HG03066 (cell line): ENCODE measurements around the gene SPATA31D4.
"Not testable (repeated sequence)": the region's sequence is repeated elsewhere in the genome, so short reads cannot be mapped to it uniquely, and the experiment has no call there.

Experiments used
- ATAC-seq: cut with Tn5 transposase; IDR thresholded peaks from one replicate; pipeline ENCODE4 v1.9.1; 2021; ENCODE audit warnings: low read depth; ENCODE audit not compliant: unreplicated experiment

Gene SPATA31D4

DNA sequence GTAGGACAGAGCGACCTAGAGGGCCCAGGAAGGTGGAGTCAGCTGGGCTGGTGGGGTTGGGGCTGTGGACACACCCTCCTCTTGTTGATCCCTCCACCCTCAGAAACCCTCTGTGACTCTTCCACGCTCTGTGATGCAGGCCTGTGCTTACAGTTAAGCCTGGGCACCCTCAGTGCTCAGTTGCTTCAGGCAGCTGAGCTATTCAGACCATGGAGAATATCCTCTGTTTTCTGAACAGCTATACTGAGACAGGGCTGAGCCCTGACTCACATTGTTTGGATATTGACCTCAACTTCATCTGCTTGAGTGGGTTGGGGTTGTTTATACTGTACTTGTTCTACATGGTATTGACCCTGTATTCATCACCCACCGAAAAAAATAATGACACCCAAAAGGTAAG lies at the start of gene SPATA31D4:
TSS of gene SPATA31D4 (plus strand) at position 124 of the 400 bp plus-strand sequence. CDS start at position 210, 86 bp downstream.
- not testable (repeated sequence) for ATAC-seq

DNA sequence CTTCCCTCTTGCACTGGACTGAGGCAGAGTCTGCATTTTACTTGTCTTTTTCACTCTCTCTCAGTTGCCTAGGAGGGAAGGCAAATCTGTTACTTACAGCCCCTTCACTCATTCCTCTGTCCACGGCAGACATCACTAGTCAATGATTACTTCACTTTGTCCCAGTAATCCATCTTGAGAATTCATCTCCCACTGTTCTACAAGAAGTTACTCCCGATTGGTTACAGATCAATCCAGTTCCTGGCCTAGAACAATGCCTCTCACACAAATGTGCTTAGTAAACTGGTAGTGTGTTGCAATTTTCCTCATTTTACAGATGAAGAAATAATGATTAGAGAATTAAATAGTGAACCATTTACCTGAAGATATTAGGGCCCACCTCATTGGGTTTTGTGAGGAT lies 49.7 kb upstream of the SPATA31D4 start:
- ATAC-seq = no peak

GRCh38 chr9:81879501-81879916 lies 48.7 kb upstream of the SPATA31D4 start:
- ATAC-seq = no peak

- ATAC-seq = no peak
These were observed 42.6 kb upstream of the SPATA31D4 start for GRCh38 chr9:81885602-81886001.

DNA sequence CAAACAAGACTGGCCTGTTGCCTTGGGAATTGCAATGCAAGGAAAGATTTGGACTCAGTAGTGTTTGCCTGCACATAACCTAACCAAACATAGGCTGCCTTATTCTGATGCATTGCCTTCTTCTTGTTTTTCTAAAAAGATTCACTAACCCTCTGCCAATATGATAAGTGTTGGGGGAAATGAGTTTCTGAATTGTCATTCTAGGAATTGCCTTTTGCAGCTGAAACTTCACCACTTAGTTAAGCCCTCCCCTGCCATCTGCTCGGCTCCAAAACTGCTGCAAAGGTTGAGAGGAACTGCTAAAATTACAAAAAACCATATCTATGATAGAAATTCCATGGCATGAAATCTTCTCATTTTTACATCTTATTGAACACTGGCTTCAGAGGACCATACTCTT lies 41.6 kb upstream of the SPATA31D4 start:
- no peak for ATAC-seq

GRCh38 chr9:81890104-81890503 lies 38.1 kb upstream of the SPATA31D4 start:
- ATAC-seq = no peak

DNA sequence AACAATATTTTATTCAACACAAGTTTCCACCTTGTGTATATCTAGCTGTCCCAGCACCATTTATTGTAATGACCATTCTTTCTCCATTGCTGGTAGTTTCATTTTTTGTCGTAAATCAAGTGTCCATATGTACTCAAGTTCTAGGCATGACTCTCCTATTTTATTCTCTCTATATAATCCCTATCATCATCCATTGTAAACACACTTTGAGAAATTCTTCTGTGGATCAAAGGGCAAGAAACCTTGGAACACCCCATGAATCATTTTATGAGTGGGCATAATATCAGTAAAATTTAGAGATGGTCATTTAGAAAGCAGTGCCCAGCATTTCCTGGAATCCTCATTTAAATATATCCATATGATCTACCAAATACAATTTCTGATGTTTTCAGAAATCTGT lies 35.8 kb upstream of the SPATA31D4 start:
- ATAC-seq = no peak

- no peak for ATAC-seq
These were observed 34.3 kb upstream of the SPATA31D4 start for GRCh38 chr9:81893929-81894328.

DNA sequence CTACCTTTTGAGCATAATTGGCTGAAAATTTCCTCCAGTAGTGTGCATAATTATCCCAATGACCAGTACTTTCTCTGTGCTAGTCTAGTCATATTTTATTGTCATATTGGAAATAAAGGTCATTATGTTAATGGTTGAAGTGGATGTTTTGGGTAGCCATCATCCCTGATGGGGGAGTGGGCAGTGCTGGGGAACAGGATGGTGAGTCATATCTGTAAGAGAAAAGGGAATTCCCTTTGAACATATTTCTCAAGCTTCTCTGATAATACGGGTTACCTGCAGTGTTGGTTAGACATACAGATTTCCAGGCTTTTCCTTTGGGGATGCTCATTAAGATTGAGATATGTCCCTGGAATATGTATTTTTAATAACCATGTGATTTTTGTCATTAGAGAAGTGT lies 33.3 kb upstream of the SPATA31D4 start:
- no peak for ATAC-seq

DNA sequence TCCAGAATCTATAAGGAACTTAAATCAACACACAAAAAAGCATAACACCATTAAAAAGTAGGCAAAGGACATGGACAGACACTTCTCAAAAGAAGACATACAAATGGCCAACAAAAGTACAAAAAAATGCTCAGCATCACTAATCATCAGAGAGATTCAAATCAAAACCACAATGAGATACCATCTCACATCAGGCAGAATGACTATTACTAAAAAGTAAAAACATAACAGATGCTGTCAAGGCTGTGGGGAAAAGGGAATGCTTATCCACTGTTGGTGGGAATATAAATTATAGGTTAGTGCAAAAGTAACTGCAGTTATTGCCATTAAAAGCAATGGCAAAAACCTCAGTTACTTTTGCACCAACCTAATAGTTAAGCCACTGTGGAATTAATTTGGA lies 32.2 kb upstream of the SPATA31D4 start:
- no peak for ATAC-seq

- no peak for ATAC-seq
These were observed 29.4 kb upstream of the SPATA31D4 start for GRCh38 chr9:81898851-81899250.

DNA sequence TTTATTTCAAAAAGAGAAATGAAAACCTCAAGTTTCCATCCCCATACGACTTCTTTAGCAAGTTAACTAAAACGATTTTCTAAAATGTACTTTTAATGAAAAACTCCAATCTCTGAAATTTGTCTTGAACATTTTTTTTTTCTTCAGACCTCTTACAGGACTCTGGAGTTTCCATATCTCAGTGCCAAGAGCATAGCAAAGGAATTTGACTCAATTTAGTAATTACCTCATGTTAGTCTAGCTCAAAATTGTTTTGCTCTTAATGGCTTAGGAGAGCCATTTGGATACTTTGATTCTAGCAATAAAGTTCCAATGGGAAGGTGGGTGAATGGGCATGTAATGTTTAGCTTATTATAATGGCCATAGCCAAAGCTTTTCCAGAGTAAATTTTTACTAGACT lies 26.0 kb upstream of the SPATA31D4 start:
- ATAC-seq = no peak

DNA sequence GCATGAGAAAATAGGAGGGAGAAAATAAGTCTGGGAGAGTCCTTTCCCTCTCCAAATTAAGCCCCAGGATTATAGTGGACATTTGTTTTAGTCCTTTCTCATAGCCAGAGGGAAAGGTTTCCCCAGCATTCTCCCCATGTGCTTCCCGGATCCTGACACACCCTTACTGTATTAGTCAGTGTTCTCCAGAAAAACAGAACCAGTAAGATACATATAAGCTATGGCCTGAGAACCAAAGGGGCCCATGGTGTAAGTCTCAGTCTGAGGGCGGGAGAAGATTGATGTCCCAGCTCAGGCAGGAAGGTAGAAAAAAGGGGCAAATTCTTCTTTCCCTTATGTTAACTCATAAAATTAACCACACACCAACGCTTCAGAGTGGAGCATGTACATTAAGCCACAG lies 25.6 kb upstream of the SPATA31D4 start:
- no peak for ATAC-seq

- no peak for ATAC-seq
These were observed 21.6 kb upstream of the SPATA31D4 start for GRCh38 chr9:81906671-81907070.

DNA sequence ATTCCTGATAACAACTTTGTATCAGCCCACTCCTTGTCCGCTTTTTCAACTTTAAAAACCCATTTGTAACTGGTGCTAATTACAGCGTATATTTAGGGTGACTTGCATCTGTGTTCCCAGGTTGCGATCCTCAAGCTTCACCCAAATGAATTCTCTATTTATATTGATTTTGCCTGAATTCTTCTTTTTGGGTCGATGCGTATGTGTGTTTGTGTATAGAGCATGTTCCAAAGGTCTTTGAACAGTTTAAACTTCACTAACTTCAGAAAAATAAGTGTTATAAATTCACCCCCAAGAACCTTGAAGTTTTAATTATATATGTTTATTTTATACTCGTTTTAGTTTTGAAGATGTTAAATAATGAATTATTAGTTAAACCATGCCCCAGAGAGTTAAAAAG lies 16.1 kb upstream of the SPATA31D4 start:
- no peak for ATAC-seq

GRCh38 chr9:81915801-81916505 lies 12.3 kb upstream of the SPATA31D4 start:
- no peak for ATAC-seq

- not testable (repeated sequence) for ATAC-seq
These were observed 9.7 kb upstream of the SPATA31D4 start for GRCh38 chr9:81918507-81918906.

DNA sequence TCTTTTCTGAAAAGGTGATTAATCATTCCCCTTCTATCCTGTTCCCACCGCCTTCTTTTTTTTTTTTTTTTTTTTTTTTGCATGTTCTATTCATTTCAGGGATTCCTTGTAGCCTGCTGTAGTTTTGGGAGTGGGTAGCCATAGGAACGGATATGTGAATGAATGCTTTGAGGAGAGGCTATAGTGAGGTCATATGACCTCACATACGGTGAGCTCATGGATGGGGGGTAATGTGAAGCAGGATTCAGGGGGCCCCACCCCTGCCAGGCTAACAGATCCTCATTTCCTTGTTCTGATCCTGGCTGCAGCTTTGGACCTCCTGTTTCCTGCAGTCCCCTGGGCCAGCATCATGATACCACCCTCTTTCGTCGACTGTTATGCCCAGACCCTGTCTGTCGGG lies 1.9 kb downstream of the SPATA31D4 start:
- ATAC-seq = not testable (repeated sequence)

DNA sequence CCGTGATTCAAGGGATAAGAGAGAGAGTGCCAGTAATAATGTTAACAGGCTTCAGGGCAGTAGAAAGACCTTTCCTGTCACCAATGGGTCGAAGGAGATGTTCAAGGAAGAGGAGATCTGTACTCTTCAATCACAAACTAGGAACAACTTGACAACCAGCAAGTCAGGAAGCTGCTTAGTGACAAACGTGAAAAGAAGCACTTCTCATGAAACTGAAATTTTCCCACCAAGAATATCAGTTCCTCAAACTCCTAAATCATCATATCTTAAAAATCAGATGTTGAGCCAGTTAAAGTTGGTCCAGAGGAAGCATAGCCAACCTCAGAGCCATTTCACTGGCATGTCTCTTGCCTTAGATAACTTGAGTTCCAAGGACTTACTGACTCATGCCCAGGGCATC lies 5.3 kb downstream of the SPATA31D4 start:
- ATAC-seq = not testable (repeated sequence)

GRCh38 chr9:81943393-81943792 lies 15.2 kb downstream of the SPATA31D4 start, which contains the start of gene SPATA31D3:
Gene SPATA31D3 (plus strand): TSS chr9:81943500. CDS start chr9:81943586, 86 bp downstream.
- not testable (repeated sequence) for ATAC-seq

DNA sequence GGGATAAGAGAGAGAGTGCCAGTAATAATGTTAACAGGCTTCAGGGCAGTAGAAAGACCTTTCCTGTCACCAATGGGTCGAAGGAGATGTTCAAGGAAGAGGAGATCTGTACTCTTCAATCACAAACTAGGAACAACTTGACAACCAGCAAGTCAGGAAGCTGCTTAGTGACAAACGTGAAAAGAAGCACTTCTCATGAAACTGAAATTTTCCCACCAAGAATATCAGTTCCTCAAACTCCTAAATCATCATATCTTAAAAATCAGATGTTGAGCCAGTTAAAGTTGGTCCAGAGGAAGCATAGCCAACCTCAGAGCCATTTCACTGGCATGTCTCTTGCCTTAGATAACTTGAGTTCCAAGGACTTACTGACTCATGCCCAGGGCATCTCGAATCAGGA lies 20.4 kb downstream of the SPATA31D4 start:
- ATAC-seq = not testable (repeated sequence)

- no peak for ATAC-seq
These were observed 24.9 kb downstream of the SPATA31D4 start for GRCh38 chr9:81953096-81953495.

- ATAC-seq = no peak
These were observed 27.4 kb downstream of the SPATA31D4 start for GRCh38 chr9:81955625-81956024.
